ENCODE data around the gene UBE2Q2. TPM values are rescaled to one million over a fixed set of nuclear protein-coding genes. Genes with fewer than 3 reads are reported as not detected.

UBE2Q2 gene
- total RNA-seq, 1 donor from 2014 or later = 47.7 TPM

GRCh38 chr15:75817138-75817935 lies 25.9 kb upstream of the UBE2Q2 start:
- H3K27me3 Mint-ChIP-seq (ENCODE audit: low read depth, unreplicated experiment) = no peaks in the 10 kb centered on the region

GRCh38 chr15:75820206-75820605 lies 23.0 kb upstream of the UBE2Q2 start:
- DNase-seq (ENCODE audit: low read depth) (no peak), FAIRE-seq (no peak)
- no peaks in the 10 kb centered on the region for H3K27me3 Mint-ChIP-seq (ENCODE audit: low read depth, unreplicated experiment)
- Histone ChIP-seq H3K9ac (ENCODE audit: low read length) (no peak overlapping the region), H3K27me3 (ENCODE audit: insufficient read depth, low read length) (no peaks in the 10 kb centered on the region), H2AFZ (ENCODE audit: low read depth, low read length) (no peak overlapping the region), H3K4me2 (ENCODE audit: low read length) (no peak overlapping the region), H4K20me1 (ENCODE audit: insufficient read depth, low read length) (no peaks in the 10 kb centered on the region), H3K36me3 (ENCODE audit: insufficient read depth, low read length) (no peaks in the 10 kb centered on the region), H3K4me3 (ENCODE audit: insufficient read depth, low read depth, low read length) (no peak overlapping the region), H3K9me3 (ENCODE audit: insufficient read depth, low read depth, low read length) (no peaks in the 10 kb centered on the region), H3K4me1 (ENCODE audit: insufficient read depth, low read length) (no peaks in the 10 kb centered on the region), H3K27ac (ENCODE audit: low read depth, low read length) (no peak overlapping the region), H3K79me2 (ENCODE audit: insufficient read depth, low read length) (no peaks in the 10 kb centered on the region)
- no peaks in the 10 kb centered on the region for H3K9me3 Mint-ChIP-seq (ENCODE audit: unreplicated experiment)
- H3K4me3 Mint-ChIP-seq (ENCODE audit: unreplicated experiment) = no peak overlapping the region
- H3K27ac Mint-ChIP-seq (ENCODE audit: unreplicated experiment) = no peak overlapping the region
- H3K4me1 Mint-ChIP-seq (ENCODE audit: low read depth, unreplicated experiment) = peaks cover 14% of the 10 kb centered on the region
- TF ChIP-seq EZH2 (IDR thresholded peaks at IDR 0.05; ENCODE audit: insufficient read depth, low read length) = no peak
- no peak for TF ChIP-seq CTCF (IDR thresholded peaks at IDR 0.05; ENCODE audit: insufficient read depth, low read depth, low read length)
- no peaks in the 10 kb centered on the region for H3K36me3 Mint-ChIP-seq (ENCODE audit: low read depth, unreplicated experiment)

More at GRCh38 chr15:75817138-75817935, 25.9 kb upstream of the UBE2Q2 start:
- DNase-seq (ENCODE audit: low read depth) (no peak), FAIRE-seq (no peak)
- Histone ChIP-seq H3K36me3 (ENCODE audit: insufficient read depth, low read length) (no peaks in the 10 kb centered on the region), H3K4me3 (ENCODE audit: insufficient read depth, low read depth, low read length) (no peak overlapping the region), H3K27ac (ENCODE audit: low read depth, low read length) (no peak overlapping the region), H3K4me2 (ENCODE audit: low read length) (peak overlapping the region; percentile 41), H3K79me2 (ENCODE audit: insufficient read depth, low read length) (no peaks in the 10 kb centered on the region), H3K9me3 (ENCODE audit: insufficient read depth, low read depth, low read length) (no peaks in the 10 kb centered on the region), H3K4me1 (ENCODE audit: insufficient read depth, low read length) (no peaks in the 10 kb centered on the region), H4K20me1 (ENCODE audit: insufficient read depth, low read length) (no peaks in the 10 kb centered on the region), H2AFZ (ENCODE audit: low read depth, low read length) (peak overlapping the region; percentile 8), H3K27me3 (ENCODE audit: insufficient read depth, low read length) (peaks cover 3% of the 10 kb centered on the region), H3K9ac (ENCODE audit: low read length) (peak overlapping the region; percentile 12)
- Mint-ChIP-seq H3K27ac (ENCODE audit: unreplicated experiment) (no peak overlapping the region), H3K4me3 (ENCODE audit: unreplicated experiment) (no peak overlapping the region), H3K36me3 (ENCODE audit: low read depth, unreplicated experiment) (no peaks in the 10 kb centered on the region), H3K9me3 (ENCODE audit: unreplicated experiment) (no peaks in the 10 kb centered on the region), H3K4me1 (ENCODE audit: low read depth, unreplicated experiment) (no peaks in the 10 kb centered on the region)
- no peak for TF ChIP-seq EZH2 (IDR thresholded peaks at IDR 0.05; ENCODE audit: insufficient read depth, low read length)
- no peak for TF ChIP-seq CTCF (IDR thresholded peaks at IDR 0.05; ENCODE audit: insufficient read depth, low read depth, low read length)

GRCh38 chr15:75821786-75822345 lies 21.4 kb upstream of the UBE2Q2 start:
- no peak overlapping the region for H3K27ac Mint-ChIP-seq (ENCODE audit: unreplicated experiment)
- no peak for FAIRE-seq
- TF ChIP-seq EZH2 (IDR thresholded peaks at IDR 0.05; ENCODE audit: insufficient read depth, low read length) = no peak
- TF ChIP-seq CTCF (IDR thresholded peaks at IDR 0.05; ENCODE audit: insufficient read depth, low read depth, low read length) = no peak

More at GRCh38 chr15:75821786-75822345, 21.4 kb upstream of the UBE2Q2 start:
- H3K27me3 ChIP-seq (ENCODE audit: insufficient read depth, low read length) = no peaks in the 10 kb centered on the region
- no peaks in the 10 kb centered on the region for H3K27me3 Mint-ChIP-seq (ENCODE audit: low read depth, unreplicated experiment)
- no peak overlapping the region for H3K4me3 Mint-ChIP-seq (ENCODE audit: unreplicated experiment)
- no peak overlapping the region for H3K27ac ChIP-seq (ENCODE audit: low read depth, low read length)
- H3K4me3 ChIP-seq (ENCODE audit: insufficient read depth, low read depth, low read length) = no peak overlapping the region
- no peaks in the 10 kb centered on the region for H4K20me1 ChIP-seq (ENCODE audit: insufficient read depth, low read length)
- H3K9me3 Mint-ChIP-seq (ENCODE audit: unreplicated experiment) = no peaks in the 10 kb centered on the region
- H3K36me3 Mint-ChIP-seq (ENCODE audit: low read depth, unreplicated experiment) = no peaks in the 10 kb centered on the region
- H3K4me1 ChIP-seq (ENCODE audit: insufficient read depth, low read length) = no peaks in the 10 kb centered on the region
- no peak overlapping the region for H2AFZ ChIP-seq (ENCODE audit: low read depth, low read length)
- peaks cover 14% of the 10 kb centered on the region for H3K4me1 Mint-ChIP-seq (ENCODE audit: low read depth, unreplicated experiment)
- no peak for DNase-seq (ENCODE audit: low read depth)
- H3K36me3 ChIP-seq (ENCODE audit: insufficient read depth, low read length) = no peaks in the 10 kb centered on the region
- H3K9ac ChIP-seq (ENCODE audit: low read length) = no peak overlapping the region
- no peaks in the 10 kb centered on the region for H3K79me2 ChIP-seq (ENCODE audit: insufficient read depth, low read length)
- no peak overlapping the region for H3K4me2 ChIP-seq (ENCODE audit: low read length)
- no peaks in the 10 kb centered on the region for H3K9me3 ChIP-seq (ENCODE audit: insufficient read depth, low read depth, low read length)

Data from astrocyte (in vitro differentiated cells and primary cell).